NOMO-1 treated with dmso at 0.1 percent for 144 hours (cell line): ENCODE data around the gene CLTA.
"Not testable (repeated sequence)": the region's sequence is repeated elsewhere in the genome, so short reads cannot be mapped to it uniquely, and the experiment has no call there.

Experiments used
- DNase-seq: peaks from one replicate; lab custom pipeline; 2025; ENCODE audit not compliant: unreplicated experiment; lab: John Stamatoyannopoulos, UW

CLTA gene

GRCh38 chr9:36158122-36158521, 32.6 kb upstream of the CLTA start:
- DNase-seq = peak; percentile 12

- DNase-seq = no peak
Observed at GRCh38 chr9:36158917-36159316, 31.8 kb upstream of the CLTA start.

GRCh38 chr9:36159509-36159908, 31.2 kb upstream of the CLTA start:
- not testable (repeated sequence) for DNase-seq

GRCh38 chr9:36160126-36160525, 30.6 kb upstream of the CLTA start:
- not testable (repeated sequence) for DNase-seq

- no peak for DNase-seq
Observed at GRCh38 chr9:36161187-36161586, 29.5 kb upstream of the CLTA start.

- no peak for DNase-seq
Observed at GRCh38 chr9:36162211-36162738, 28.4 kb upstream of the CLTA start.

- no peak for DNase-seq
Observed at GRCh38 chr9:36163049-36163785, 27.5 kb upstream of the CLTA start.

GRCh38 chr9:36163786-36164170, 26.9 kb upstream of the CLTA start:
- DNase-seq = no peak

- DNase-seq = no peak
Observed at GRCh38 chr9:36164372-36164771, 26.3 kb upstream of the CLTA start.

- no peak for DNase-seq
Observed at GRCh38 chr9:36164989-36165388, 25.7 kb upstream of the CLTA start.

- DNase-seq = no peak
Observed at GRCh38 chr9:36165826-36166167, 24.9 kb upstream of the CLTA start.

- DNase-seq = peak; percentile 92
Observed at GRCh38 chr9:36166168-36166927, 24.4 kb upstream of the CLTA start.

GRCh38 chr9:36169166-36169565, 21.6 kb upstream of the CLTA start, which contains the start of gene CCIN:
TSS of gene CCIN (plus strand) at chr9:36169388. CDS start at chr9:36169503, 115 bp downstream.
- DNase-seq = no peak

GRCh38 chr9:36169708-36170107, 21.0 kb upstream of the CLTA start:
- peak; percentile 79 for DNase-seq

- DNase-seq = no peak
Observed at GRCh38 chr9:36170531-36170930, 20.2 kb upstream of the CLTA start.

- no peak for DNase-seq
Observed at GRCh38 chr9:36173861-36174260, 16.9 kb upstream of the CLTA start.

- no peak for DNase-seq
Observed at GRCh38 chr9:36174271-36174670, 16.4 kb upstream of the CLTA start.

- DNase-seq = no peak
Observed at GRCh38 chr9:36174731-36175130, 16.0 kb upstream of the CLTA start.

- not testable (repeated sequence) for DNase-seq
Observed at GRCh38 chr9:36175209-36175608, 15.5 kb upstream of the CLTA start.

- not testable (repeated sequence) for DNase-seq
Observed at GRCh38 chr9:36176496-36176895, 14.2 kb upstream of the CLTA start.

- no peak for DNase-seq
Observed at GRCh38 chr9:36177571-36177970, 13.2 kb upstream of the CLTA start.

GRCh38 chr9:36180243-36180642, 10.5 kb upstream of the CLTA start:
- DNase-seq = not testable (repeated sequence)
